Activated CD8-positive, alpha-beta memory T cell treated with anti-CD3 and anti-CD28 coated beads, Interleukin-2, amount 10 ng/mL, durations not matched to agents 7 days and 5 days (primary cell): ENCODE results near the gene WSCD2. TPM values are rescaled to one million over a fixed set of nuclear protein-coding genes. Genes with fewer than 3 reads are reported as not detected.

Experiments used
- ATAC-seq: fragments of 150-1000 bp; cut with Tn5 transposase; one replicate; pipeline ENCODE4 v1.10.0; 2021; ENCODE audit warnings: moderate library complexity
- CTCF ChIA-PET: fragments of 350-600 bp; sonication (Branson Sonifier 250); formaldehyde crosslinking; loops from one replicate; lab custom pipeline; 2021; ENCODE audit warnings: antibody characterized with exemption; lab: Charles Lee
- DNase-seq: peaks from one replicate; pipeline ENCODE4 v3.0.0-alpha.2; 2020
- H3K27ac Mint-ChIP-seq: one replicate; pipeline ENCODE4 v1.8.0; 2021; ENCODE audit warnings: mild to moderate bottlenecking, mixed read lengths
- H3K27me3 Mint-ChIP-seq: one replicate; pipeline ENCODE4 v1.8.0; 2021; ENCODE audit warnings: mixed read lengths
- H3K36me3 Mint-ChIP-seq: one replicate; pipeline ENCODE4 v1.8.0; 2021; ENCODE audit warnings: mild to moderate bottlenecking, mixed read lengths
- H3K4me1 Mint-ChIP-seq: one replicate; pipeline ENCODE4 v1.8.0; 2021; ENCODE audit warnings: mixed read lengths
- H3K4me3 Mint-ChIP-seq: one replicate; pipeline ENCODE4 v1.8.0; 2021; ENCODE audit warnings: mild to moderate bottlenecking, moderate library complexity, mixed read lengths
- H3K9me3 Mint-ChIP-seq: one replicate; pipeline ENCODE4 v1.8.0; 2022; ENCODE audit warnings: low read depth, mixed read lengths
- total RNA-seq, 2 experiments: library from RNA; stranded (reverse); gene quantifications; one replicate each; pipeline ENCODE4 v1.2.3, GENCODE V29; 2021

Gene WSCD2
- total RNA-seq, 2 experiments from 2014 or later = not detected

GRCh38 chr12:108187831-108188230 lies 58.7 kb downstream of the WSCD2 start:
- H3K27me3 Mint-ChIP-seq = peaks cover 4% of the 10 kb centered on the region
- no peaks in the 10 kb centered on the region for H3K4me1 Mint-ChIP-seq
- H3K4me3 Mint-ChIP-seq = no peak overlapping the region
- H3K9me3 Mint-ChIP-seq = no peaks in the 10 kb centered on the region
- no peak overlapping the region for H3K27ac Mint-ChIP-seq
- DNase-seq = no peak
- CTCF ChIA-PET = no interaction called here
- no peak for ATAC-seq
- no peaks in the 10 kb centered on the region for H3K36me3 Mint-ChIP-seq

DNA sequence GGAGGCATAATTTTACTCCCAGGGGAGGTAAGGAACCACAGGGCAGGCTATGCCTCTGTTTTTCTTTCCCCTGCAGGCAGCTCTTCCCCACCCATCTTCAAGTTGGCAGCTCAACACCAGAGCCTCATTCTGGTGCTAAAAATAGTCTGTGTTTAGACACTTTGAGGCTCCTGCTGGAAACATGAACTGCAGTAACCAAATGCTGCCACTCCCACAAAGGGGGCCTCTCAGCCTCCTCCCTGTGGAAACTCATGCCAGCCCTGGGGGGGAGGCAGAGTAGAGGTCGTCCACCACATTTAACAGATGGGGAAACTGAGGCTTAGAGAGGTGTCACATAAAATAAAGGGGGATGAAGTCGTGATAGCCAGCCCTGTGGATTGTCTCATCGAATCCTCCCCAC lies 61.4 kb downstream of the WSCD2 start:
- Mint-ChIP-seq H3K9me3 (no peaks in the 10 kb centered on the region), H3K4me3 (no peak overlapping the region), H3K36me3 (no peaks in the 10 kb centered on the region), H3K27ac (no peak overlapping the region), H3K4me1 (no peaks in the 10 kb centered on the region), H3K27me3 (peaks cover 1% of the 10 kb centered on the region)
- CTCF ChIA-PET = no interaction called here
- ATAC-seq = no peak
- DNase-seq = no peak

DNA sequence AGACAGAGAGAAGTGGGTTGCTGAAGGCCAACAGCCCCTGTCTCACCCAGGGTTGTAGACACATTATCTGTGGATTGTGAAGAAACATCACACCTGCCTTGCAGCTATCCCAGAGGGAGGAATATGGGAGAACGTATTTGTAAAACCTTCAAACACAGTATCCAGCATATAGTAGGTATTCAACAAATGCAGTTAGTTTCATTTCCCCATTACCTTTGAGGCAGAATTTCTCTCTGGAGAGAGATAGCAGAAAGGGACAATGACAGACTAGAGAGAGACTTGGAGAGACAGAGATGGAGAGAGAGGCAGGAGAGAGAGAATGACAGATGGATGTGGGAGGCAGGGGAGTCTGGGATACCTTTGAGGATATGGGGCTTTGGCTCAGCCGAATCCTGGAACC lies 62.0 kb downstream of the WSCD2 start:
- H3K27ac Mint-ChIP-seq = no peak overlapping the region
- DNase-seq (no peak), ATAC-seq (no peak)
- no peaks in the 10 kb centered on the region for H3K27me3 Mint-ChIP-seq
- no peaks in the 10 kb centered on the region for H3K9me3 Mint-ChIP-seq
- no peaks in the 10 kb centered on the region for H3K4me1 Mint-ChIP-seq
- H3K36me3 Mint-ChIP-seq = no peaks in the 10 kb centered on the region
- no peak overlapping the region for H3K4me3 Mint-ChIP-seq
- CTCF ChIA-PET = interaction anchor here (1.2 kb wide), 1 partner anchor 321 kb away, joined by 3 read pairs; no protein-coding TSS in a partner anchor

- ATAC-seq (no peak), DNase-seq (no peak)
- Mint-ChIP-seq H3K9me3 (no peaks in the 10 kb centered on the region), H3K27me3 (no peaks in the 10 kb centered on the region), H3K27ac (no peak overlapping the region), H3K36me3 (no peaks in the 10 kb centered on the region), H3K4me1 (no peaks in the 10 kb centered on the region), H3K4me3 (no peak overlapping the region)
- CTCF ChIA-PET = interaction anchor here (1.2 kb wide), 1 partner anchor 320 kb away, joined by 3 read pairs; no protein-coding TSS in a partner anchor
Observed at GRCh38 chr12:108191938-108192337, 62.9 kb downstream of the WSCD2 start.

GRCh38 chr12:108193493-108193892 lies 64.4 kb downstream of the WSCD2 start:
- no peaks in the 10 kb centered on the region for H3K4me1 Mint-ChIP-seq
- CTCF ChIA-PET = no interaction called here
- no peak overlapping the region for H3K4me3 Mint-ChIP-seq
- H3K27me3 Mint-ChIP-seq = no peaks in the 10 kb centered on the region
- ATAC-seq (no peak), DNase-seq (no peak)
- no peaks in the 10 kb centered on the region for H3K36me3 Mint-ChIP-seq
- H3K9me3 Mint-ChIP-seq = no peaks in the 10 kb centered on the region
- H3K27ac Mint-ChIP-seq = no peak overlapping the region

GRCh38 chr12:108193917-108194316 lies 64.8 kb downstream of the WSCD2 start:
- Mint-ChIP-seq H3K4me1 (no peaks in the 10 kb centered on the region), H3K27me3 (no peaks in the 10 kb centered on the region), H3K4me3 (no peak overlapping the region), H3K27ac (no peak overlapping the region), H3K9me3 (no peaks in the 10 kb centered on the region), H3K36me3 (no peaks in the 10 kb centered on the region)
- ATAC-seq (no peak), DNase-seq (no peak)
- CTCF ChIA-PET = interaction anchor here (1.0 to 1.3 kb wide), 4 partner anchors 13 to 263 kb away, joined by 3 to 4 read pairs (median 3); no protein-coding TSS in a partner anchor

GRCh38 chr12:108194585-108194984 lies 65.5 kb downstream of the WSCD2 start:
- Mint-ChIP-seq H3K4me3 (no peak overlapping the region), H3K9me3 (no peaks in the 10 kb centered on the region), H3K27ac (no peak overlapping the region), H3K27me3 (no peaks in the 10 kb centered on the region), H3K4me1 (no peaks in the 10 kb centered on the region), H3K36me3 (no peaks in the 10 kb centered on the region)
- CTCF ChIA-PET = interaction anchor here (1.0 to 1.3 kb wide), 4 partner anchors 12 to 263 kb away, joined by 3 to 4 read pairs (median 3); no protein-coding TSS in a partner anchor
- ATAC-seq = no peak
- no peak for DNase-seq

DNA sequence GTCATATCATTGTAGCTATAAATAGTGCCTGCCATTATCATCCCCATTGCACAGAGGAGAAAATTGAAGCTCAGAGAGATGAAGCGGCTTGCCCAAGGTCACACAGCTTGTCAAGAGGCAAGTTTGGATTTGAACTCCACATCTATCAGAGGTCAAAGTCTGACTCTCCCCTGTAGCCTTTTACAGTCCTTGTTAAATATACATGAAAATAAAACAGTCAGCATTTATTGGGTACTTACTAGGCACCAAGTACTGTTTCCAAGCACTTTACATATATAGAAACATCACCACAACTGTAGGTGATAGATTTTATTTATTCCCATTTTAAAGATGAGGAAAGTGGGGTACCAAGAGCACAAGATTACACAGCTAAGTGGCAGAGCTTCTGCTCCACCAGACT lies 67.2 kb downstream of the WSCD2 start:
- Mint-ChIP-seq H3K4me1 (no peaks in the 10 kb centered on the region), H3K9me3 (no peaks in the 10 kb centered on the region), H3K36me3 (no peaks in the 10 kb centered on the region), H3K27me3 (no peaks in the 10 kb centered on the region), H3K27ac (no peak overlapping the region), H3K4me3 (no peak overlapping the region)
- DNase-seq (no peak), ATAC-seq (no peak)
- CTCF ChIA-PET = no interaction called here

GRCh38 chr12:108196921-108197320 lies 67.8 kb downstream of the WSCD2 start:
- Mint-ChIP-seq H3K27me3 (no peaks in the 10 kb centered on the region), H3K36me3 (no peaks in the 10 kb centered on the region), H3K4me1 (no peaks in the 10 kb centered on the region), H3K9me3 (no peaks in the 10 kb centered on the region), H3K4me3 (no peak overlapping the region), H3K27ac (no peak overlapping the region)
- DNase-seq (no peak), ATAC-seq (no peak)
- CTCF ChIA-PET = no interaction called here

DNA sequence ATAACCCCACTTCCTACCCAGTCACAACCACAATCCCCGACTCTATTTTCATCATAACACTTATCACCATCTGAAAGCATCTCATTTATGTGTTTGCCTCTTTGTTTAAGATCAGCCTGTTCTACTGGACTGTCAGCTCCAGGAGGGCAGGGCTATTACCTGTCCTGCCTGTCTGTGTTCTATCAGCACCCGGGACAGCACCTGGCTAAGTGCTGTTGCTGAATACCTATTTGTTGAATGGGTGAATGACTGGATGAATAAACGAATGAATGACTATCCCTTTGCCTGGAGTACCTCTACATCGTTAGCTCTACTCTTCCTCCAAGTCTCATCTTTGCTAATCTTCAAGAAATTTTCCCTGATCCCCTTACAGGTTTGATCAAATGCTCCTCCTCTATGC lies 69.0 kb downstream of the WSCD2 start:
- no peak overlapping the region for H3K4me3 Mint-ChIP-seq
- H3K27me3 Mint-ChIP-seq = no peaks in the 10 kb centered on the region
- H3K36me3 Mint-ChIP-seq = no peaks in the 10 kb centered on the region
- H3K9me3 Mint-ChIP-seq = no peaks in the 10 kb centered on the region
- ATAC-seq (no peak), DNase-seq (no peak)
- CTCF ChIA-PET = no interaction called here
- no peaks in the 10 kb centered on the region for H3K4me1 Mint-ChIP-seq
- no peak overlapping the region for H3K27ac Mint-ChIP-seq

DNA sequence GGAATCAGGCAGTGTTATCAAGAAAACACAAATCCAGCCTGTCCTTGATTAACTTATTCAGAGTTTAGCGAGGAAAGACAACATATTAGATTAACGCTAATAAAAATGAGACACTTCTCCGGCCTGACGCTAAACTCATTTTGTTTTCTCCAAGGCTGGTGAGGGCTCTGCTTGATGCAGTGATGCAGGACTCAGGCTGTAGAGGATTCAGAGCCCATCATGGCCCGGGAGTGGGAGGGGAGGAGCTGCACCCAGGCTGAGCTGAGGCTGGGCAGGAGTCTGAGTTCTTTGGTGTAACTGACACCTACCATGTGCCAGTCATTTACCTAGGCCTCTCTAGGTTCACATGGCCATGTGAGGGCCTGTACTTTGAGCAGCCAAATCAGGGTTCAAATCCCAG lies 70.0 kb downstream of the WSCD2 start:
- Mint-ChIP-seq H3K4me3 (no peak overlapping the region), H3K27me3 (no peaks in the 10 kb centered on the region), H3K9me3 (no peaks in the 10 kb centered on the region), H3K36me3 (no peaks in the 10 kb centered on the region), H3K4me1 (no peaks in the 10 kb centered on the region), H3K27ac (no peak overlapping the region)
- ATAC-seq (no peak), DNase-seq (no peak)
- CTCF ChIA-PET = no interaction called here

DNA sequence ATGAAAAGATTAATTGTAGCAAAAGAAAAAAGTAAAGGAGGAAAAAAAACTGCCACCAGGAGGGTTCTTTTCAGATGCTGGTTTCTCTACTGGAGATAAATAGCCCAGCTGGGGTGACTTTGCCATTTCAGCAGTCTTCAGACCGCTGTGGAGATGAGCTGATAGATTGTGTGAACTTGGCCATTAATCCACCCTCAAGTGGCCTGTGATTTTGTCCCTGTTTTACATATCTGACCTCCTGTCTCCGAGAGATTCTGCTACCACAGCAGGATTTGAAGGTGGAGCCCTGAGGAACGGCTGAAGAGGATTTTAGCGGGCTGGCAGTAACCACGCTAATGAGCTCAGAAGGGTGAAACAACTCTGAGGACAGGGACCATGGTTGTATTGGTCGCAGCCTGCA lies 72.7 kb downstream of the WSCD2 start:
- Mint-ChIP-seq H3K27ac (no peak overlapping the region), H3K4me3 (no peak overlapping the region), H3K9me3 (no peaks in the 10 kb centered on the region), H3K36me3 (no peaks in the 10 kb centered on the region), H3K27me3 (no peaks in the 10 kb centered on the region), H3K4me1 (no peaks in the 10 kb centered on the region)
- CTCF ChIA-PET = no interaction called here
- DNase-seq = no peak
- ATAC-seq = no peak

- H3K9me3 Mint-ChIP-seq = no peaks in the 10 kb centered on the region
- H3K36me3 Mint-ChIP-seq = no peaks in the 10 kb centered on the region
- H3K27me3 Mint-ChIP-seq = no peaks in the 10 kb centered on the region
- no peaks in the 10 kb centered on the region for H3K4me1 Mint-ChIP-seq
- no peak for DNase-seq
- no peak for ATAC-seq
- H3K27ac Mint-ChIP-seq = no peak overlapping the region
- H3K4me3 Mint-ChIP-seq = no peak overlapping the region
- CTCF ChIA-PET = no interaction called here
Observed at GRCh38 chr12:108204117-108204987, 75.3 kb downstream of the WSCD2 start.

- no peaks in the 10 kb centered on the region for H3K4me1 Mint-ChIP-seq
- ATAC-seq (no peak), DNase-seq (no peak)
- H3K4me3 Mint-ChIP-seq = no peak overlapping the region
- CTCF ChIA-PET = no interaction called here
- H3K27ac Mint-ChIP-seq = no peak overlapping the region
- no peaks in the 10 kb centered on the region for H3K9me3 Mint-ChIP-seq
- H3K36me3 Mint-ChIP-seq = no peaks in the 10 kb centered on the region
- H3K27me3 Mint-ChIP-seq = no peaks in the 10 kb centered on the region
Observed at GRCh38 chr12:108205864-108206263, 76.8 kb downstream of the WSCD2 start.
